ENCODE measurements around the gene OR2T8. TPM values are rescaled to one million over a fixed set of nuclear protein-coding genes. Genes with fewer than 3 reads are reported as not detected.

OR2T8 gene
- polyA plus RNA-seq (2012; ENCODE audit: low read depth, missing spikeins) = not detected

- TF ChIP-seq POLR2A (IDR thresholded peaks at IDR 0.05; ENCODE audit: low read depth, low read length) = no peak
- no peak for TF ChIP-seq SPI1 (IDR thresholded peaks at IDR 0.05; ENCODE audit: low read depth, low read length)
- no peak for TF ChIP-seq PAX5 (IDR thresholded peaks at IDR 0.05; ENCODE audit: insufficient read depth, low read length, severe bottlenecking)
- TF ChIP-seq POU2F2 (IDR thresholded peaks at IDR 0.05; ENCODE audit: low read depth, low read length) = no peak
- TF ChIP-seq POLR2AphosphoS5 (IDR thresholded peaks at IDR 0.05; ENCODE audit: low read depth, low read length) = no peak
- no peak for TF ChIP-seq TAF1 (IDR thresholded peaks at IDR 0.05; ENCODE audit: low read depth, low read length)
- FAIRE-seq = no peak
- no peak for DNase-seq (ENCODE audit: insufficient read length, low spot score)
Measured at GRCh38 chr1:247919952-247920351, at the start of gene OR2T8. OR2T8 (plus strand) TSS chr1:247920252; CDS start chr1:247921018, 766 bp downstream.

- FAIRE-seq (no peak), DNase-seq (ENCODE audit: insufficient read length, low spot score) (no peak)
- TF ChIP-seq POLR2A (IDR thresholded peaks at IDR 0.05; ENCODE audit: low read depth, low read length) (no peak), SPI1 (IDR thresholded peaks at IDR 0.05; ENCODE audit: low read depth, low read length) (no peak), POU2F2 (IDR thresholded peaks at IDR 0.05; ENCODE audit: low read depth, low read length) (no peak)
Measured at GRCh38 chr1:247883346-247883745, 36.7 kb upstream of the OR2T8 start.

GRCh38 chr1:247884797-247885413 is 35.1 kb upstream of the OR2T8 start:
- DNase-seq (ENCODE audit: insufficient read length, low spot score) = no peak
- TF ChIP-seq PAX5 (IDR thresholded peaks at IDR 0.05; ENCODE audit: insufficient read depth, low read length, severe bottlenecking) (no peak), TAF1 (IDR thresholded peaks at IDR 0.05; ENCODE audit: low read depth, low read length) (no peak), POU2F2 (IDR thresholded peaks at IDR 0.05; ENCODE audit: low read depth, low read length) (no peak), SPI1 (IDR thresholded peaks at IDR 0.05; ENCODE audit: low read depth, low read length) (no peak), POLR2AphosphoS5 (IDR thresholded peaks at IDR 0.05; ENCODE audit: low read depth, low read length) (no peak), POLR2A (IDR thresholded peaks at IDR 0.05; ENCODE audit: low read depth, low read length) (no peak)
- no peak for FAIRE-seq

- TF ChIP-seq POLR2AphosphoS5 (IDR thresholded peaks at IDR 0.05; ENCODE audit: low read depth, low read length) = no peak
- no peak for TF ChIP-seq SPI1 (IDR thresholded peaks at IDR 0.05; ENCODE audit: low read depth, low read length)
- TF ChIP-seq POLR2A (IDR thresholded peaks at IDR 0.05; ENCODE audit: low read depth, low read length) = no peak
- TF ChIP-seq POU2F2 (IDR thresholded peaks at IDR 0.05; ENCODE audit: low read depth, low read length) = no peak
- no peak for TF ChIP-seq PAX5 (IDR thresholded peaks at IDR 0.05; ENCODE audit: insufficient read depth, low read length, severe bottlenecking)
- TF ChIP-seq TAF1 (IDR thresholded peaks at IDR 0.05; ENCODE audit: low read depth, low read length) = no peak
- FAIRE-seq = no peak
- DNase-seq (ENCODE audit: insufficient read length, low spot score) = no peak
Measured at GRCh38 chr1:247895163-247895637, 24.9 kb upstream of the OR2T8 start, which contains the start of gene OR2W3. OR2W3 (plus strand) TSS chr1:247895587; CDS start chr1:247895587, 0 bp downstream.

GRCh38 chr1:247895976-247896375 is 24.1 kb upstream of the OR2T8 start:
- DNase-seq (ENCODE audit: insufficient read length, low spot score) (no peak), FAIRE-seq (no peak)
- TF ChIP-seq TAF1 (IDR thresholded peaks at IDR 0.05; ENCODE audit: low read depth, low read length) (no peak), PAX5 (IDR thresholded peaks at IDR 0.05; ENCODE audit: insufficient read depth, low read length, severe bottlenecking) (no peak), POU2F2 (IDR thresholded peaks at IDR 0.05; ENCODE audit: low read depth, low read length) (no peak), SPI1 (IDR thresholded peaks at IDR 0.05; ENCODE audit: low read depth, low read length) (no peak), POLR2A (IDR thresholded peaks at IDR 0.05; ENCODE audit: low read depth, low read length) (no peak), POLR2AphosphoS5 (IDR thresholded peaks at IDR 0.05; ENCODE audit: low read depth, low read length) (no peak)

- TF ChIP-seq PAX5 (IDR thresholded peaks at IDR 0.05; ENCODE audit: insufficient read depth, low read length, severe bottlenecking) (no peak), POLR2A (IDR thresholded peaks at IDR 0.05; ENCODE audit: low read depth, low read length) (no peak), SPI1 (IDR thresholded peaks at IDR 0.05; ENCODE audit: low read depth, low read length) (no peak), POU2F2 (IDR thresholded peaks at IDR 0.05; ENCODE audit: low read depth, low read length) (no peak), POLR2AphosphoS5 (IDR thresholded peaks at IDR 0.05; ENCODE audit: low read depth, low read length) (no peak), TAF1 (IDR thresholded peaks at IDR 0.05; ENCODE audit: low read depth, low read length) (no peak)
- DNase-seq (ENCODE audit: insufficient read length, low spot score) (no peak), FAIRE-seq (no peak)
Measured at GRCh38 chr1:247904122-247904521, 15.9 kb upstream of the OR2T8 start.

GRCh38 chr1:247905181-247905580 is 14.9 kb upstream of the OR2T8 start:
- TF ChIP-seq SPI1 (IDR thresholded peaks at IDR 0.05; ENCODE audit: low read depth, low read length) = no peak
- no peak for TF ChIP-seq POLR2A (IDR thresholded peaks at IDR 0.05; ENCODE audit: low read depth, low read length)
- no peak for TF ChIP-seq POLR2AphosphoS5 (IDR thresholded peaks at IDR 0.05; ENCODE audit: low read depth, low read length)
- no peak for TF ChIP-seq TAF1 (IDR thresholded peaks at IDR 0.05; ENCODE audit: low read depth, low read length)
- no peak for TF ChIP-seq POU2F2 (IDR thresholded peaks at IDR 0.05; ENCODE audit: low read depth, low read length)
- no peak for TF ChIP-seq PAX5 (IDR thresholded peaks at IDR 0.05; ENCODE audit: insufficient read depth, low read length, severe bottlenecking)
- DNase-seq (ENCODE audit: insufficient read length, low spot score) (no peak), FAIRE-seq (no peak)

- FAIRE-seq (no peak), DNase-seq (ENCODE audit: insufficient read length, low spot score) (no peak)
- TF ChIP-seq PAX5 (IDR thresholded peaks at IDR 0.05; ENCODE audit: insufficient read depth, low read length, severe bottlenecking) = no peak
- TF ChIP-seq POLR2AphosphoS5 (IDR thresholded peaks at IDR 0.05; ENCODE audit: low read depth, low read length) = no peak
- no peak for TF ChIP-seq POU2F2 (IDR thresholded peaks at IDR 0.05; ENCODE audit: low read depth, low read length)
- TF ChIP-seq TAF1 (IDR thresholded peaks at IDR 0.05; ENCODE audit: low read depth, low read length) = no peak
- TF ChIP-seq SPI1 (IDR thresholded peaks at IDR 0.05; ENCODE audit: low read depth, low read length) = no peak
- no peak for TF ChIP-seq POLR2A (IDR thresholded peaks at IDR 0.05; ENCODE audit: low read depth, low read length)
Measured at GRCh38 chr1:247905910-247906503, 14.0 kb upstream of the OR2T8 start.

GRCh38 chr1:247906504-247907047 is 13.5 kb upstream of the OR2T8 start:
- DNase-seq (ENCODE audit: insufficient read length, low spot score) (no peak), FAIRE-seq (no peak)
- no peak for TF ChIP-seq SPI1 (IDR thresholded peaks at IDR 0.05; ENCODE audit: low read depth, low read length)
- TF ChIP-seq POU2F2 (IDR thresholded peaks at IDR 0.05; ENCODE audit: low read depth, low read length) = no peak
- no peak for TF ChIP-seq PAX5 (IDR thresholded peaks at IDR 0.05; ENCODE audit: insufficient read depth, low read length, severe bottlenecking)
- no peak for TF ChIP-seq TAF1 (IDR thresholded peaks at IDR 0.05; ENCODE audit: low read depth, low read length)
- TF ChIP-seq POLR2AphosphoS5 (IDR thresholded peaks at IDR 0.05; ENCODE audit: low read depth, low read length) = no peak
- no peak for TF ChIP-seq POLR2A (IDR thresholded peaks at IDR 0.05; ENCODE audit: low read depth, low read length)

Measured in GM12891 (cell line).